ENCODE data around the gene GPR132.
"Not testable (repeated sequence)": the region's sequence is repeated elsewhere in the genome, so short reads cannot be mapped to it uniquely, and the experiment has no call there.

The GPR132 gene

GRCh38 chr14:105075379-105076295 is 10.4 kb upstream of the GPR132 start:
- DNase-seq (ENCODE audit: low spot score), result peak; percentile 53

- DNase-seq (ENCODE audit: low spot score), result no peak
Observed at GRCh38 chr14:105074601-105075053, 9.4 kb upstream of the GPR132 start.

GRCh38 chr14:105073720-105074600 is 8.7 kb upstream of the GPR132 start:
- DNase-seq (ENCODE audit: low spot score), result no peak

- DNase-seq (ENCODE audit: low spot score), result no peak
Observed at GRCh38 chr14:105072892-105073719, 7.9 kb upstream of the GPR132 start.

- no peak for DNase-seq (ENCODE audit: low spot score)
Observed at GRCh38 chr14:105072381-105072861, 7.2 kb upstream of the GPR132 start.

- DNase-seq (ENCODE audit: low spot score), result no peak
Observed at GRCh38 chr14:105071942-105072341, 6.7 kb upstream of the GPR132 start.

- no peak for DNase-seq (ENCODE audit: low spot score)
Observed at GRCh38 chr14:105071326-105071725, 6.1 kb upstream of the GPR132 start.

GRCh38 chr14:105070760-105071137 is 5.5 kb upstream of the GPR132 start:
- DNase-seq (ENCODE audit: low spot score), result no peak

GRCh38 chr14:105069871-105070759 is 4.9 kb upstream of the GPR132 start:
- DNase-seq (ENCODE audit: low spot score), result peak; percentile 56

- DNase-seq (ENCODE audit: low spot score), result no peak
Observed at GRCh38 chr14:105069522-105069870, 4.3 kb upstream of the GPR132 start.

- no peak for DNase-seq (ENCODE audit: low spot score)
Observed at GRCh38 chr14:105068818-105069217, 3.6 kb upstream of the GPR132 start.

- DNase-seq (ENCODE audit: low spot score), result no peak
Observed at GRCh38 chr14:105067969-105068301, 2.7 kb upstream of the GPR132 start.

- peak; percentile 47 for DNase-seq (ENCODE audit: low spot score)
Observed at GRCh38 chr14:105067140-105067968, 2.1 kb upstream of the GPR132 start.

GRCh38 chr14:105066240-105067071 is 1.2 kb upstream of the GPR132 start:
- no peak for DNase-seq (ENCODE audit: low spot score)

GRCh38 chr14:105064721-105065143 is 498 bp downstream of the GPR132 start:
- no peak for DNase-seq (ENCODE audit: low spot score)

GRCh38 chr14:105064001-105064400 is 1.2 kb downstream of the GPR132 start:
- DNase-seq (ENCODE audit: low spot score), result no peak

GRCh38 chr14:105063506-105063905 is 1.7 kb downstream of the GPR132 start:
- DNase-seq (ENCODE audit: low spot score), result not testable (repeated sequence)

- DNase-seq (ENCODE audit: low spot score), result no peak
Observed at GRCh38 chr14:105063056-105063455, 2.2 kb downstream of the GPR132 start.

- no peak for DNase-seq (ENCODE audit: low spot score)
Observed at GRCh38 chr14:105062048-105062433, 3.2 kb downstream of the GPR132 start.

Measured in GM03348 (cell line).